HepG2 (cell line): ENCODE data around the gene KLHL7. TPM values are rescaled to one million over a fixed set of nuclear protein-coding genes. Genes with fewer than 3 reads are reported as not detected.

ENCODE experiments used
- CCDC6 ChIP-seq: sonication (generic); formaldehyde crosslinking; IDR thresholded peaks from 2 replicates; pipeline ENCODE4 v1.8.1; 2022; ENCODE audit warnings: mild to moderate bottlenecking, missing genetic modification reagents, moderate library complexity
- GFI1 ChIP-seq: sonication (generic); formaldehyde crosslinking; IDR thresholded peaks from 2 replicates; pipeline ENCODE4 v1.5.0; 2020; ENCODE audit warnings: missing genetic modification reagents, mild to moderate bottlenecking, borderline replicate concordance
- GTF3A ChIP-seq: sonication (generic); formaldehyde crosslinking; conservative IDR thresholded peaks from 2 replicates; pipeline ENCODE4 v1.4.0; 2020; ENCODE audit warnings: mild to moderate bottlenecking, missing genetic modification reagents
- KAT2B ChIP-seq: fragments of 150-350 bp; IDR thresholded peaks from 2 replicates; pipeline ENCODE4 v1.6.1; 2014; ENCODE audit warnings: low read depth, low read length, borderline replicate concordance
- NAIF1 ChIP-seq: sonication (generic); formaldehyde crosslinking; IDR thresholded peaks from 2 replicates; pipeline ENCODE4 v1.5.0; 2020; ENCODE audit warnings: mild to moderate bottlenecking, missing genetic modification reagents, borderline replicate concordance
- NCOA2 ChIP-seq: sonication (generic); formaldehyde crosslinking; IDR thresholded peaks from 2 replicates; pipeline ENCODE4 v1.8.0; 2022; ENCODE audit warnings: inconsistent platforms
- ONECUT2 ChIP-seq: sonication (generic); formaldehyde crosslinking; IDR thresholded peaks from 2 replicates; pipeline ENCODE4 v1.4.0; 2020; ENCODE audit warnings: missing genetic modification reagents
- PITX1 ChIP-seq: sonication (generic); formaldehyde crosslinking; IDR thresholded peaks from 2 replicates; pipeline ENCODE4 v1.5.1; 2020; ENCODE audit warnings: mild to moderate bottlenecking, missing genetic modification reagents
- SMAD9 ChIP-seq: sonication (generic); formaldehyde crosslinking; IDR thresholded peaks from 2 replicates; pipeline ENCODE4 v1.5.1; 2020; ENCODE audit warnings: mild to moderate bottlenecking, missing genetic modification reagents
- SOX13 ChIP-seq, 3 experiments: fragments of 450-650 bp in 1 of 3; sonication (generic) in 1 of 3; formaldehyde crosslinking in 1 of 3; IDR thresholded peaks in 2 of 3; conservative IDR thresholded peaks in 1 of 3; 2 replicates each; pipeline versions ENCODE4 v1.5.0 to v1.6.1; 2016 to 2020; ENCODE audit warnings: antibody characterized with exemption in 1 of 3, mild to moderate bottlenecking in 1 of 3, missing compliant biosample characterization in 1 of 3, missing genetic modification reagents in 1 of 3, moderate library complexity in 1 of 3
- YEATS2 ChIP-seq: sonication (generic); formaldehyde crosslinking; IDR thresholded peaks from 2 replicates; pipeline ENCODE4 v1.4.0; 2020; ENCODE audit warnings: missing genetic modification reagents, borderline replicate concordance
- ZEB1 ChIP-seq: IDR thresholded peaks from 2 replicates; pipeline ENCODE4 v1.6.1; 2012; ENCODE audit warnings: mild to moderate bottlenecking, low read depth, inconsistent platforms; ENCODE audit not compliant: insufficient replicate concordance
- ZNF207 ChIP-seq: fragments of 450-650 bp; IDR thresholded peaks from 2 replicates; pipeline ENCODE4 v1.6.1; 2016; ENCODE audit warnings: antibody characterized with exemption, borderline replicate concordance
- ZNF3 ChIP-seq: IDR thresholded peaks from 2 replicates; pipeline ENCODE4 v1.7.0; 2017; ENCODE audit warnings: inconsistent platforms
- ZNF780A ChIP-seq: sonication (generic); formaldehyde crosslinking; IDR thresholded peaks from 2 replicates; pipeline ENCODE4 v1.8.0; 2022; ENCODE audit warnings: mild to moderate bottlenecking, missing genetic modification reagents, moderate library complexity
- ZNF839 ChIP-seq: sonication (generic); formaldehyde crosslinking; IDR thresholded peaks from 2 replicates; pipeline ENCODE4 v1.4.0; 2020; ENCODE audit warnings: missing genetic modification reagents, mild to moderate bottlenecking, borderline replicate concordance
- polyA plus RNA-seq, 8 experiments: library from polyadenylated mRNA; depleted of rRNA in 3 of 8; stranded (reverse) in 7 of 8; unstranded in 1 of 8; fragments of >200 nt; fragmentation: Illumina TruSeq in 4 of 8; extraction: Trizol in 4 of 8; gene quantifications; 2 replicates each; pipeline versions ENCODE4 v1.2.1 to v1.2.3, GENCODE V29; 2011 to 2016; ENCODE audit warnings: low read depth in 4 of 8, missing spikeins in 1 of 8, mixed read lengths in 1 of 8; ENCODE audit not compliant: insufficient read depth in 1 of 8
- total RNA-seq, 5 experiments: library from RNA; depleted of rRNA; stranded (reverse); fragments of >200 nt; fragmentation: Illumina TruSeq; extraction: Trizol; gene quantifications; 2 replicates each; pipeline ENCODE4 v1.2.3, GENCODE V29; 2016; ENCODE audit warnings: low read depth in 1 of 5
- TF ChIP-seq, protein P1 (sequence below): sonication (generic); formaldehyde crosslinking; IDR thresholded peaks from one replicate; pipeline ENCODE4 v1.5.1; 2020; ENCODE audit warnings: mild to moderate bottlenecking, missing genetic modification reagents; ENCODE audit errors: not compliant biosample characterization
- TF ChIP-seq, protein P2 (sequence below): sonication (generic); formaldehyde crosslinking; IDR thresholded peaks from 2 replicates; pipeline ENCODE4 v1.5.1; 2020; ENCODE audit warnings: mild to moderate bottlenecking, missing genetic modification reagents, moderate library complexity
- TF ChIP-seq, protein P3 (sequence below): sonication (generic); formaldehyde crosslinking; IDR thresholded peaks from 2 replicates; pipeline ENCODE4 v1.8.0; 2022; ENCODE audit warnings: mild to moderate bottlenecking, missing genetic modification reagents, moderate library complexity
- TF ChIP-seq, protein P4 (sequence below): sonication (generic); formaldehyde crosslinking; IDR thresholded peaks from 2 replicates; pipeline ENCODE4 v1.4.0; 2020; ENCODE audit warnings: missing genetic modification reagents

The KLHL7 gene
- total and polyA plus RNA-seq, 2 of the 13 experiments (the other 11 are each of a cell fraction or from before 2014, with no cell fraction given): 16.2 to 34.4 TPM

DNA sequence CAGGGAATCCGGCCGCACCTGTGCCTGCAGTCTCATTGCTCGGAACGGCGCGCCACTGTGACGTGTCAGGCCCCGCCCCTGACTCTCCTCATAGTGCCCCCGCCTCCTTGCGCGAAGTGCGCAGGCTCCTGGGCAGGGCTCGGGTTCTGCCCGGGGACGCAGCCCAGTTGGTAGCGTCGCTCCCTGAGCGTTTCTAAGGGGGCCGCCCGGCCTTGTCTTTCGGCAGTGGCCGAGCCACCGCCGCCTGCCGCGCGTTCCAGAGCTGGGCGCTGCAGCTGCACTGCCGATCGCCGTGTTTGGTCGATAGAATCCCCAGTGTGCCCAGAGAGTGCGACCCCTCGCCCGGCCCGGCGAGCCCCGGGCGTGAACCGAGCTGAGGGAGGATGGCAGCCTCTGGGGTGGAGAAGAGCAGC, at the start of gene KLHL7 (continued):
- TF ChIP-seq, protein P1, sequence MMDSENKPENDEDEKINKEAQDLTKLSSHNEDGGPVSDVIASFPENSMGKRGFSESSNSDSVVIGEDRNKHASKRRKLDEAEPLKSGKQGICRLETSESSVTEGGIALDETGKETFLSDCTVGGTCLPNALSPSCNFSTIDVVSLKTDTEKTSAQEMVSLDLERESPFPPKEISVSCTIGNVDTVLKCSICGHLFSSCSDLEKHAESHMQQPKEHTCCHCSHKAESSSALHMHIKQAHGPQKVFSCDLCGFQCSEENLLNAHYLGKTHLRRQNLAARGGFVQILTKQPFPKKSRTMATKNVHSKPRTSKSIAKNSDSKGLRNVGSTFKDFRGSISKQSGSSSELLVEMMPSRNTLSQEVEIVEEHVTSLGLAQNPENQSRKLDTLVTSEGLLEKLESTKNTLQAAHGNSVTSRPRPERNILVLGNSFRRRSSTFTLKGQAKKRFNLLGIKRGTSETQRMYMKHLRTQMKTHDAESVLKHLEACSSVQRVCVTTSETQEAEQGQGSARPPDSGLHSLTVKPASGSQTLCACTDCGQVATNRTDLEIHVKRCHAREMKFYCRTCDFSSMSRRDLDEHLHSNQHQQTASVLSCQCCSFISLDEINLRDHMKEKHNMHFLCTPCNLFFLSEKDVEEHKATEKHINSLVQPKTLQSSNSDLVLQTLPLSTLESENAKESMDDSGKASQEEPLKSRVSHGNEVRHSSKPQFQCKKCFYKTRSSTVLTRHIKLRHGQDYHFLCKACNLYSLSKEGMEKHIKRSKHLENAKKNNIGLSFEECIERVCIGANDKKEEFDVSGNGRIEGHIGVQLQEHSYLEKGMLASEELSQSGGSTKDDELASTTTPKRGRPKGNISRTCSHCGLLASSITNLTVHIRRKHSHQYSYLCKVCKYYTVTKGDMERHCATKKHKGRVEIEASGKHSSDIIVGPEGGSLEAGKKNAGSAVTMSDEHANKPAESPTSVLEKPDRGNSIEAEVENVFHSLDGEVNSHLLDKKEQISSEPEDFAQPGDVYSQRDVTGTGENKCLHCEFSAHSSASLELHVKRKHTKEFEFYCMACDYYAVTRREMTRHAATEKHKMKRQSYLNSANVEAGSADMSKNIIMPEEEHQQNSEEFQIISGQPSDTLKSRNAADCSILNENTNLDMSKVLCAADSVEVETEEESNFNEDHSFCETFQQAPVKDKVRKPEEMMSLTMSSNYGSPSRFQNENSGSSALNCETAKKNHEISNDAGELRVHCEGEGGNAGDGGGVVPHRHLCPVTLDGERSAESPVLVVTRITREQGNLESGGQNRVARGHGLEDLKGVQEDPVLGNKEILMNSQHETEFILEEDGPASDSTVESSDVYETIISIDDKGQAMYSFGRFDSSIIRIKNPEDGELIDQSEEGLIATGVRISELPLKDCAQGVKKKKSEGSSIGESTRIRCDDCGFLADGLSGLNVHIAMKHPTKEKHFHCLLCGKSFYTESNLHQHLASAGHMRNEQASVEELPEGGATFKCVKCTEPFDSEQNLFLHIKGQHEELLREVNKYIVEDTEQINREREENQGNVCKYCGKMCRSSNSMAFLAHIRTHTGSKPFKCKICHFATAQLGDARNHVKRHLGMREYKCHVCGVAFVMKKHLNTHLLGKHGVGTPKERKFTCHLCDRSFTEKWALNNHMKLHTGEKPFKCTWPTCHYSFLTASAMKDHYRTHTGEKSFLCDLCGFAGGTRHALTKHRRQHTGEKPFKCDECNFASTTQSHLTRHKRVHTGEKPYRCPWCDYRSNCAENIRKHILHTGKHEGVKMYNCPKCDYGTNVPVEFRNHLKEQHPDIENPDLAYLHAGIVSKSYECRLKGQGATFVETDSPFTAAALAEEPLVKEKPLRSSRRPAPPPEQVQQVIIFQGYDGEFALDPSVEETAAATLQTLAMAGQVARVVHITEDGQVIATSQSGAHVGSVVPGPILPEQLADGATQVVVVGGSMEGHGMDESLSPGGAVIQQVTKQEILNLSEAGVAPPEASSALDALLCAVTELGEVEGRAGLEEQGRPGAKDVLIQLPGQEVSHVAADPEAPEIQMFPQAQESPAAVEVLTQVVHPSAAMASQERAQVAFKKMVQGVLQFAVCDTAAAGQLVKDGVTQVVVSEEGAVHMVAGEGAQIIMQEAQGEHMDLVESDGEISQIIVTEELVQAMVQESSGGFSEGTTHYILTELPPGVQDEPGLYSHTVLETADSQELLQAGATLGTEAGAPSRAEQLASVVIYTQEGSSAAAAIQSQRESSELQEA (CRISPR knock-in tag): peak; percentile 63
- no peak; the same call in 1 of the 2 replicates for TF ChIP-seq NCOA2 (CRISPR knock-in tag)
- no peak for TF ChIP-seq KAT2B
- TF ChIP-seq ZNF839 (CRISPR knock-in tag): no peak
- TF ChIP-seq SMAD9: 0 out of 2 replicates have a peak, but pooled peaks have one; percentile 51
- no peak for TF ChIP-seq ZNF207
- peak; percentile 58; the same call in 1 of the 2 replicates for TF ChIP-seq YEATS2
- no peak; the same call in 1 of the 2 replicates for TF ChIP-seq GFI1 (CRISPR knock-in tag)
- no peak for TF ChIP-seq ZNF3 (CRISPR knock-in tag)
- TF ChIP-seq GTF3A (CRISPR knock-in tag): no peak
- peak; percentile 97 for TF ChIP-seq NAIF1
- TF ChIP-seq ZEB1: peak; percentile 9
- TF ChIP-seq PITX1: no peak; the same call in 1 of the 2 replicates
- TF ChIP-seq SOX13 (IDR thresholded peaks at IDR 0.05): peak; percentile 25; the same call in 1 of the 2 replicates
- peak in 1 of 2 experiments; percentile 20; a peak in 1 of 4 replicates for TF ChIP-seq SOX13 (CRISPR knock-in tag; conservative IDR thresholded peaks at IDR 0.05 in 1 of 2, IDR thresholded peaks at IDR 0.05 in 1 of 2)
- peak; percentile 41; the same call in 1 of the 2 replicates for TF ChIP-seq CCDC6 (CRISPR knock-in tag)
- no peak for TF ChIP-seq ONECUT2 (CRISPR knock-in tag)
- TF ChIP-seq, protein P2, sequence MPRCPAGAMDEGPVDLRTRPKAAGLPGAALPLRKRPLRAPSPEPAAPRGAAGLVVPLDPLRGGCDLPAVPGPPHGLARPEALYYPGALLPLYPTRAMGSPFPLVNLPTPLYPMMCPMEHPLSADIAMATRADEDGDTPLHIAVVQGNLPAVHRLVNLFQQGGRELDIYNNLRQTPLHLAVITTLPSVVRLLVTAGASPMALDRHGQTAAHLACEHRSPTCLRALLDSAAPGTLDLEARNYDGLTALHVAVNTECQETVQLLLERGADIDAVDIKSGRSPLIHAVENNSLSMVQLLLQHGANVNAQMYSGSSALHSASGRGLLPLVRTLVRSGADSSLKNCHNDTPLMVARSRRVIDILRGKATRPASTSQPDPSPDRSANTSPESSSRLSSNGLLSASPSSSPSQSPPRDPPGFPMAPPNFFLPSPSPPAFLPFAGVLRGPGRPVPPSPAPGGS (CRISPR knock-in tag): no peak; the same call in 1 of the 2 replicates
- TF ChIP-seq, protein P3, sequence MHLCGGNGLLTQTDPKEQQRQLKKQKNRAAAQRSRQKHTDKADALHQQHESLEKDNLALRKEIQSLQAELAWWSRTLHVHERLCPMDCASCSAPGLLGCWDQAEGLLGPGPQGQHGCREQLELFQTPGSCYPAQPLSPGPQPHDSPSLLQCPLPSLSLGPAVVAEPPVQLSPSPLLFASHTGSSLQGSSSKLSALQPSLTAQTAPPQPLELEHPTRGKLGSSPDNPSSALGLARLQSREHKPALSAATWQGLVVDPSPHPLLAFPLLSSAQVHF: peak; percentile 46; the same call in 1 of the 2 replicates
- TF ChIP-seq, protein P4, sequence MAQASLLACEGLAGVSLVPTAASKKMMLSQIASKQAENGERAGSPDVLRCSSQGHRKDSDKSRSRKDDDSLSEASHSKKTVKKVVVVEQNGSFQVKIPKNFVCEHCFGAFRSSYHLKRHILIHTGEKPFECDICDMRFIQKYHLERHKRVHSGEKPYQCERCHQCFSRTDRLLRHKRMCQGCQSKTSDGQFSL: no peak; the same call in 1 of the 2 replicates
- peak; percentile 72 for TF ChIP-seq ZNF780A
